Suprapubic skin (tissue), 3 donors: ENCODE data around the gene KAZN.

Source experiments
- EP300 ChIP-seq: sonication (generic); formaldehyde crosslinking; IDR thresholded peaks from one replicate; pipeline ENCODE4 v1.6.1; 2017; ENCODE audit warnings: antibody characterized with exemption
- TF ChIP-seq, protein P1 (sequence below), 2 donors: fragments of 200-600 bp in 1 of 2; fragments of 450-650 bp in 1 of 2; sonication (generic) in 1 of 2; IDR thresholded peaks; one replicate each; pipeline ENCODE4 v1.5.1; 2016 to 2019; ENCODE audit warnings: antibody characterized with exemption in 2 of 2, mild to moderate bottlenecking in 1 of 2, moderate library complexity in 1 of 2

DNA sequence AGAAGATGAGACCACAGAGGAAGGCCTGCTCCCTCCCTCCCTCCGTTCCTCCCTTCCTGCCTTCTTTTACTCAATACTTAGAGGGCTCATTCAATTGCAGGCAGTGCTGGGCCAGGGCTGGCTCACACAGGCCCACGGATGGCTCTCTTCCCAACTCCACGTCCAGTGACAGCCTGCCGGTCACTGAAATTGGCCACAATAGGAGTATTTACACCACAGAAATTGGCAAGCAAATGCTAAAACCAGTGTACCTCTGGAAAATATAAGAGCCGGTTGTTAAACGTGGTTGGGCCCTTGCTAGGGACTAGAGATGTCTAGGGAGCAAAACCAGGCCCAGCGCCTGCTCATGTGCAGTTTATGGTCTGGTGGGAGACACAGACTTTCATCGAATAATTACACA lies 482.6 kb downstream of the KAZN start:
- TF ChIP-seq, protein P1, sequence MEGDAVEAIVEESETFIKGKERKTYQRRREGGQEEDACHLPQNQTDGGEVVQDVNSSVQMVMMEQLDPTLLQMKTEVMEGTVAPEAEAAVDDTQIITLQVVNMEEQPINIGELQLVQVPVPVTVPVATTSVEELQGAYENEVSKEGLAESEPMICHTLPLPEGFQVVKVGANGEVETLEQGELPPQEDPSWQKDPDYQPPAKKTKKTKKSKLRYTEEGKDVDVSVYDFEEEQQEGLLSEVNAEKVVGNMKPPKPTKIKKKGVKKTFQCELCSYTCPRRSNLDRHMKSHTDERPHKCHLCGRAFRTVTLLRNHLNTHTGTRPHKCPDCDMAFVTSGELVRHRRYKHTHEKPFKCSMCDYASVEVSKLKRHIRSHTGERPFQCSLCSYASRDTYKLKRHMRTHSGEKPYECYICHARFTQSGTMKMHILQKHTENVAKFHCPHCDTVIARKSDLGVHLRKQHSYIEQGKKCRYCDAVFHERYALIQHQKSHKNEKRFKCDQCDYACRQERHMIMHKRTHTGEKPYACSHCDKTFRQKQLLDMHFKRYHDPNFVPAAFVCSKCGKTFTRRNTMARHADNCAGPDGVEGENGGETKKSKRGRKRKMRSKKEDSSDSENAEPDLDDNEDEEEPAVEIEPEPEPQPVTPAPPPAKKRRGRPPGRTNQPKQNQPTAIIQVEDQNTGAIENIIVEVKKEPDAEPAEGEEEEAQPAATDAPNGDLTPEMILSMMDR (IDR thresholded peaks at IDR 0.05), result no peak
- TF ChIP-seq EP300, result no peak
